GM23338 (cell line): ENCODE data around the gene ANO1. TPM values are rescaled to one million over a fixed set of nuclear protein-coding genes. Genes with fewer than 3 reads are reported as not detected.

Experiments
- ATAC-seq: fragments of 200-7000 bp; cut with Tn5 transposase; 3 replicates; pipeline ENCODE4 v1.9.1; 2020
- DNase-seq: peaks from one replicate; pipeline ENCODE4 v3.0.0-alpha.2; 2015; ENCODE audit warnings: low spot score
- H2AFZ ChIP-seq: fragments of 200-600 bp; sonication (generic); 2 replicates; pipeline ENCODE4 v1.8.0; 2016; ENCODE audit warnings: antibody characterized with exemption, mild to moderate bottlenecking, moderate library complexity
- H3F3A ChIP-seq: fragments of 200-600 bp; sonication (generic); replicated peaks from 2 replicates; pipeline ENCODE4 v1.8.0; 2017; ENCODE audit warnings: antibody characterized with exemption, mixed run types, low read depth
- H3K27ac ChIP-seq: fragments of 200-600 bp; sonication (generic); 2 replicates; pipeline ENCODE4 v1.6.1; 2016; ENCODE audit warnings: low read depth
- H3K27me3 ChIP-seq: fragments of 200-600 bp; sonication (generic); 2 replicates; pipeline ENCODE4 v1.8.0; 2016; ENCODE audit warnings: mild to moderate bottlenecking, mixed run types, moderate library complexity; ENCODE audit not compliant: insufficient read depth
- H3K36me3 ChIP-seq: fragments of 200-600 bp; sonication (generic); 2 replicates; pipeline ENCODE4 v1.8.0; 2016; ENCODE audit warnings: mild to moderate bottlenecking; ENCODE audit not compliant: insufficient read depth
- H3K4me1 ChIP-seq: fragments of 200-600 bp; sonication (generic); 2 replicates; pipeline ENCODE4 v1.8.0; 2016; ENCODE audit warnings: mild to moderate bottlenecking, moderate library complexity; ENCODE audit not compliant: insufficient read depth
- H3K4me2 ChIP-seq: fragments of 200-600 bp; sonication (generic); 2 replicates; pipeline ENCODE4 v1.7.1; 2017; ENCODE audit warnings: mixed run types
- H3K4me3 ChIP-seq: fragments of 200-600 bp; sonication (generic); 2 replicates; pipeline ENCODE4 v1.6.1; 2016; ENCODE audit warnings: mixed run types
- H3K79me2 ChIP-seq: fragments of 200-600 bp; sonication (generic); replicated peaks from 2 replicates; pipeline ENCODE4 v1.8.0; 2017; ENCODE audit warnings: mild to moderate bottlenecking; ENCODE audit not compliant: insufficient read depth
- H3K9me2 ChIP-seq: fragments of 200-600 bp; sonication (generic); 2 replicates; pipeline ENCODE4 v1.8.0; 2017; ENCODE audit not compliant: insufficient read depth
- H4K20me1 ChIP-seq: fragments of 200-600 bp; sonication (generic); replicated peaks from 2 replicates; pipeline ENCODE4 v1.8.0; 2017; ENCODE audit warnings: mild to moderate bottlenecking; ENCODE audit not compliant: insufficient read depth
- H3K27ac Mint-ChIP-seq: 2 replicates; pipeline ENCODE4 v1.8.0; 2020; ENCODE audit warnings: inconsistent platforms, mild to moderate bottlenecking, moderate library complexity, mixed read lengths
- H3K27me3 Mint-ChIP-seq: 3 replicates; pipeline ENCODE4 v1.8.0; 2022; ENCODE audit warnings: low read depth, mild to moderate bottlenecking, moderate library complexity, mixed read lengths, inconsistent platforms; ENCODE audit not compliant: insufficient read depth, poor library complexity
- H3K36me3 Mint-ChIP-seq: 3 replicates; pipeline ENCODE4 v1.8.0; 2021; ENCODE audit warnings: low read depth, mild to moderate bottlenecking, inconsistent platforms, moderate library complexity, mixed read lengths
- H3K4me1 Mint-ChIP-seq: 3 replicates; pipeline ENCODE4 v1.8.0; 2020; ENCODE audit warnings: mild to moderate bottlenecking, inconsistent platforms, mixed read lengths
- H3K4me3 Mint-ChIP-seq: 3 replicates; pipeline ENCODE4 v1.8.0; 2021; ENCODE audit warnings: moderate library complexity, mild to moderate bottlenecking, inconsistent platforms, mixed read lengths
- H3K9me3 Mint-ChIP-seq: 3 replicates; pipeline ENCODE4 v1.8.0; 2020; ENCODE audit warnings: moderate library complexity, mild to moderate bottlenecking, inconsistent platforms, mixed read lengths
- CREB1 ChIP-seq: fragments of 250-450 bp; sonication (Bioruptor Pico); IDR thresholded peaks from 2 replicates; pipeline ENCODE4 v1.5.0; 2020; ENCODE audit warnings: low read depth, mild to moderate bottlenecking, moderate library complexity
- EZH2 ChIP-seq: fragments of 200-600 bp; sonication (generic); IDR thresholded peaks from one replicate; pipeline ENCODE4 v1.8.0; 2017; ENCODE audit warnings: antibody characterized with exemption, mild to moderate bottlenecking, low read depth; ENCODE audit not compliant: unreplicated experiment
- EZH2phosphoT487 ChIP-seq: fragments of 200-600 bp; sonication (generic); IDR thresholded peaks from one replicate; pipeline ENCODE4 v1.8.1; 2018; ENCODE audit warnings: antibody characterized with exemption; ENCODE audit not compliant: unreplicated experiment
- NANOG ChIP-seq: IDR thresholded peaks from 2 replicates; pipeline ENCODE4 v1.6.1; 2016; ENCODE audit warnings: antibody characterized with exemption, borderline replicate concordance
- POLR2AphosphoS5 ChIP-seq: IDR thresholded peaks from 2 replicates; pipeline ENCODE4 v1.6.1; 2016; ENCODE audit warnings: antibody characterized with exemption, low read depth
- STAT1 ChIP-seq: IDR thresholded peaks from one replicate; pipeline ENCODE4 v1.6.1; 2016; ENCODE audit warnings: antibody characterized with exemption; ENCODE audit not compliant: unreplicated experiment
- ZNF114 ChIP-seq: fragments of 250-450 bp; sonication (Bioruptor Pico); IDR thresholded peaks from 2 replicates; pipeline ENCODE4 v1.5.0; 2020; ENCODE audit warnings: mild to moderate bottlenecking, moderate library complexity
- ZNF331 ChIP-seq: fragments of 250-450 bp; sonication (Bioruptor Pico); IDR thresholded peaks from 2 replicates; pipeline ENCODE4 v1.5.0; 2020; ENCODE audit warnings: low read depth, mild to moderate bottlenecking, moderate library complexity
- polyA plus RNA-seq: library from polyadenylated mRNA; unstranded; fragments of >200 nt; fragmentation: Nextera tagmentation; extraction: Ambion mirVana; gene quantifications from 2 replicates; pipeline ENCODE4 v1.2.1, GENCODE V29; 2016
- total RNA-seq: library from RNA; depleted of rRNA; stranded (reverse); fragments of >200 nt; shearing (Covaris generic); gene quantifications from 2 replicates; pipeline ENCODE4 v1.2.3, GENCODE V29; 2014
- TF ChIP-seq, protein P1 (sequence below): IDR thresholded peaks from one replicate; pipeline ENCODE4 v1.6.1; 2018; ENCODE audit warnings: antibody characterized with exemption; ENCODE audit not compliant: unreplicated experiment
- TF ChIP-seq, protein P2 (sequence below): IDR thresholded peaks from 2 replicates; pipeline ENCODE4 v1.6.1; 2016; ENCODE audit warnings: antibody characterized with exemption
- TF ChIP-seq, protein P3 (sequence below): fragments of 250-450 bp; sonication (Bioruptor Pico); IDR thresholded peaks from 2 replicates; pipeline ENCODE4 v1.5.0; 2020; ENCODE audit warnings: mild to moderate bottlenecking, moderate library complexity

Gene ANO1
- total and polyA plus RNA-seq, 2 experiments from 2014 or later, result 1.4 to 3.4 TPM

DNA sequence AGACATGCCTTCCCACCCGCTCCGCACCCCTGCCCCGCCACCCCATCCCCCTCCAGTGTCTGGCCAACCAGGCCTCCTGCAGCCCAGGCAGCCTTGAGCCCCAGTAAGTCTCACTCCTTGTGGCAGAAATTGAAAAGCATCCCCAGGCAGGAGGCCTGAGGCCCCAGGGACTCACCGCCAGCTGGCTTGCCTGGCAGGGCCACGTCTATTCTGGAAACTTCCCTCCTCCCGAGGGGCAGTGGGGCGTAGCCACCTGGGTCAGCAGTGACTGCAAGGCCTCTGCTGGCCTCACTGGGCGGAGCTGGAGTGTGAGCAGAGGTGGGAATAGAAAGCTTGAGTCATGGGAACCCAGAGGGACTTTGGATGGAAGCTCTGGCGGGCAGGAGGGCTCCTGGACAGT, 26.3 kb downstream of the ANO1 start:
- no peaks in the 10 kb centered on the region for H3K9me2 ChIP-seq
- H3K4me3 Mint-ChIP-seq, result no peak overlapping the region
- H4K20me1 ChIP-seq, result no peaks in the 10 kb centered on the region
- no peak overlapping the region for H3K4me3 ChIP-seq
- H3K36me3 ChIP-seq, result no peaks in the 10 kb centered on the region
- H2AFZ ChIP-seq, result no peak overlapping the region
- H3K4me2 ChIP-seq, result no peak overlapping the region
- peaks cover 24% of the 10 kb centered on the region for H3K4me1 Mint-ChIP-seq
- no peak for DNase-seq
- no peak for TF ChIP-seq CREB1
- TF ChIP-seq ZNF331, result no peak
- no peak for TF ChIP-seq POLR2AphosphoS5
- TF ChIP-seq, protein P1, sequence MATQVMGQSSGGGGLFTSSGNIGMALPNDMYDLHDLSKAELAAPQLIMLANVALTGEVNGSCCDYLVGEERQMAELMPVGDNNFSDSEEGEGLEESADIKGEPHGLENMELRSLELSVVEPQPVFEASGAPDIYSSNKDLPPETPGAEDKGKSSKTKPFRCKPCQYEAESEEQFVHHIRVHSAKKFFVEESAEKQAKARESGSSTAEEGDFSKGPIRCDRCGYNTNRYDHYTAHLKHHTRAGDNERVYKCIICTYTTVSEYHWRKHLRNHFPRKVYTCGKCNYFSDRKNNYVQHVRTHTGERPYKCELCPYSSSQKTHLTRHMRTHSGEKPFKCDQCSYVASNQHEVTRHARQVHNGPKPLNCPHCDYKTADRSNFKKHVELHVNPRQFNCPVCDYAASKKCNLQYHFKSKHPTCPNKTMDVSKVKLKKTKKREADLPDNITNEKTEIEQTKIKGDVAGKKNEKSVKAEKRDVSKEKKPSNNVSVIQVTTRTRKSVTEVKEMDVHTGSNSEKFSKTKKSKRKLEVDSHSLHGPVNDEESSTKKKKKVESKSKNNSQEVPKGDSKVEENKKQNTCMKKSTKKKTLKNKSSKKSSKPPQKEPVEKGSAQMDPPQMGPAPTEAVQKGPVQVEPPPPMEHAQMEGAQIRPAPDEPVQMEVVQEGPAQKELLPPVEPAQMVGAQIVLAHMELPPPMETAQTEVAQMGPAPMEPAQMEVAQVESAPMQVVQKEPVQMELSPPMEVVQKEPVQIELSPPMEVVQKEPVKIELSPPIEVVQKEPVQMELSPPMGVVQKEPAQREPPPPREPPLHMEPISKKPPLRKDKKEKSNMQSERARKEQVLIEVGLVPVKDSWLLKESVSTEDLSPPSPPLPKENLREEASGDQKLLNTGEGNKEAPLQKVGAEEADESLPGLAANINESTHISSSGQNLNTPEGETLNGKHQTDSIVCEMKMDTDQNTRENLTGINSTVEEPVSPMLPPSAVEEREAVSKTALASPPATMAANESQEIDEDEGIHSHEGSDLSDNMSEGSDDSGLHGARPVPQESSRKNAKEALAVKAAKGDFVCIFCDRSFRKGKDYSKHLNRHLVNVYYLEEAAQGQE, result no peak
- TF ChIP-seq, protein P2, sequence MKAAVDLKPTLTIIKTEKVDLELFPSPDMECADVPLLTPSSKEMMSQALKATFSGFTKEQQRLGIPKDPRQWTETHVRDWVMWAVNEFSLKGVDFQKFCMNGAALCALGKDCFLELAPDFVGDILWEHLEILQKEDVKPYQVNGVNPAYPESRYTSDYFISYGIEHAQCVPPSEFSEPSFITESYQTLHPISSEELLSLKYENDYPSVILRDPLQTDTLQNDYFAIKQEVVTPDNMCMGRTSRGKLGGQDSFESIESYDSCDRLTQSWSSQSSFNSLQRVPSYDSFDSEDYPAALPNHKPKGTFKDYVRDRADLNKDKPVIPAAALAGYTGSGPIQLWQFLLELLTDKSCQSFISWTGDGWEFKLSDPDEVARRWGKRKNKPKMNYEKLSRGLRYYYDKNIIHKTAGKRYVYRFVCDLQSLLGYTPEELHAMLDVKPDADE, result no peak
- no peak for TF ChIP-seq NANOG
- TF ChIP-seq STAT1, result no peak
- no peak for TF ChIP-seq ZNF114
- TF ChIP-seq EZH2, result no peak
- no peak for TF ChIP-seq EZH2phosphoT487
- TF ChIP-seq, protein P3, sequence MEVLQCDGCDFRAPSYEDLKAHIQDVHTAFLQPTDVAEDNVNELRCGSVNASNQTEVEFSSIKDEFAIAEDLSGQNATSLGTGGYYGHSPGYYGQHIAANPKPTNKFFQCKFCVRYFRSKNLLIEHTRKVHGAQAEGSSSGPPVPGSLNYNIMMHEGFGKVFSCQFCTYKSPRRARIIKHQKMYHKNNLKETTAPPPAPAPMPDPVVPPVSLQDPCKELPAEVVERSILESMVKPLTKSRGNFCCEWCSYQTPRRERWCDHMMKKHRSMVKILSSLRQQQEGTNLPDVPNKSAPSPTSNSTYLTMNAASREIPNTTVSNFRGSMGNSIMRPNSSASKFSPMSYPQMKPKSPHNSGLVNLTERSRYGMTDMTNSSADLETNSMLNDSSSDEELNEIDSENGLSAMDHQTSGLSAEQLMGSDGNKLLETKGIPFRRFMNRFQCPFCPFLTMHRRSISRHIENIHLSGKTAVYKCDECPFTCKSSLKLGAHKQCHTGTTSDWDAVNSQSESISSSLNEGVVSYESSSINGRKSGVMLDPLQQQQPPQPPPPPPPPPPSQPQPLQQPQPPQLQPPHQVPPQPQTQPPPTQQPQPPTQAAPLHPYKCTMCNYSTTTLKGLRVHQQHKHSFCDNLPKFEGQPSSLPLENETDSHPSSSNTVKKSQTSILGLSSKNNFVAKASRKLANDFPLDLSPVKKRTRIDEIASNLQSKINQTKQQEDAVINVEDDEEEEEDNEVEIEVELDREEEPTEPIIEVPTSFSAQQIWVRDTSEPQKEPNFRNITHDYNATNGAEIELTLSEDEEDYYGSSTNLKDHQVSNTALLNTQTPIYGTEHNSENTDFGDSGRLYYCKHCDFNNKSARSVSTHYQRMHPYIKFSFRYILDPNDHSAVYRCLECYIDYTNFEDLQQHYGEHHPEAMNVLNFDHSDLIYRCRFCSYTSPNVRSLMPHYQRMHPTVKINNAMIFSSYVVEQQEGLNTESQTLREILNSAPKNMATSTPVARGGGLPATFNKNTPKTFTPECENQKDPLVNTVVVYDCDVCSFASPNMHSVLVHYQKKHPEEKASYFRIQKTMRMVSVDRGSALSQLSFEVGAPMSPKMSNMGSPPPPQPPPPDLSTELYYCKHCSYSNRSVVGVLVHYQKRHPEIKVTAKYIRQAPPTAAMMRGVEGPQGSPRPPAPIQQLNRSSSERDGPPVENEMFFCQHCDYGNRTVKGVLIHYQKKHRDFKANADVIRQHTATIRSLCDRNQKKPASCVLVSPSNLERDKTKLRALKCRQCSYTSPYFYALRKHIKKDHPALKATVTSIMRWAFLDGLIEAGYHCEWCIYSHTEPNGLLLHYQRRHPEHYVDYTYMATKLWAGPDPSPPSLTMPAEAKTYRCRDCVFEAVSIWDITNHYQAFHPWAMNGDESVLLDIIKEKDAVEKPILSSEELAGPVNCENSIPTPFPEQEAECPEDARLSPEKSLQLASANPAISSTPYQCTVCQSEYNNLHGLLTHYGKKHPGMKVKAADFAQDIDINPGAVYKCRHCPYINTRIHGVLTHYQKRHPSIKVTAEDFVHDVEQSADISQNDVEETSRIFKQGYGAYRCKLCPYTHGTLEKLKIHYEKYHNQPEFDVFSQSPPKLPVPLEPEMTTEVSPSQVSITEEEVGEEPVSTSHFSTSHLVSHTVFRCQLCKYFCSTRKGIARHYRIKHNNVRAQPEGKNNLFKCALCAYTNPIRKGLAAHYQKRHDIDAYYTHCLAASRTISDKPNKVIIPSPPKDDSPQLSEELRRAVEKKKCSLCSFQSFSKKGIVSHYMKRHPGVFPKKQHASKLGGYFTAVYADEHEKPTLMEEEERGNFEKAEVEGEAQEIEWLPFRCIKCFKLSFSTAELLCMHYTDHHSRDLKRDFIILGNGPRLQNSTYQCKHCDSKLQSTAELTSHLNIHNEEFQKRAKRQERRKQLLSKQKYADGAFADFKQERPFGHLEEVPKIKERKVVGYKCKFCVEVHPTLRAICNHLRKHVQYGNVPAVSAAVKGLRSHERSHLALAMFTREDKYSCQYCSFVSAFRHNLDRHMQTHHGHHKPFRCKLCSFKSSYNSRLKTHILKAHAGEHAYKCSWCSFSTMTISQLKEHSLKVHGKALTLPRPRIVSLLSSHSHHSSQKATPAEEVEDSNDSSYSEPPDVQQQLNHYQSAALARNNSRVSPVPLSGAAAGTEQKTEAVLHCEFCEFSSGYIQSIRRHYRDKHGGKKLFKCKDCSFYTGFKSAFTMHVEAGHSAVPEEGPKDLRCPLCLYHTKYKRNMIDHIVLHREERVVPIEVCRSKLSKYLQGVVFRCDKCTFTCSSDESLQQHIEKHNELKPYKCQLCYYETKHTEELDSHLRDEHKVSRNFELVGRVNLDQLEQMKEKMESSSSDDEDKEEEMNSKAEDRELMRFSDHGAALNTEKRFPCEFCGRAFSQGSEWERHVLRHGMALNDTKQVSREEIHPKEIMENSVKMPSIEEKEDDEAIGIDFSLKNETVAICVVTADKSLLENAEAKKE, result no peak
- no peak overlapping the region for H3K27ac Mint-ChIP-seq
- no peaks in the 10 kb centered on the region for H3K9me3 Mint-ChIP-seq
- no peaks in the 10 kb centered on the region; the same call in 2 of the 3 replicates for H3K36me3 Mint-ChIP-seq
- no peak overlapping the region for H3K27ac ChIP-seq
- ATAC-seq, result peak; percentile 12; the same call in 2 of the 3 replicates
- H3K79me2 ChIP-seq, result no peaks in the 10 kb centered on the region
- H3F3A ChIP-seq, result no peaks in the 10 kb centered on the region
- H3K27me3 Mint-ChIP-seq, result peaks cover 5% of the 10 kb centered on the region
- H3K27me3 ChIP-seq, result no peaks in the 10 kb centered on the region
- H3K4me1 ChIP-seq, result no peaks in the 10 kb centered on the region
